ENCODE data around the gene GALNTL6. TPM values are rescaled to one million over a fixed set of nuclear protein-coding genes. Genes with fewer than 3 reads are reported as not detected.

GALNTL6 gene
- total and polyA plus RNA-seq, 2 donors (not counting 3 experiments of a cell fraction or from before 2014, with no cell fraction given) = not detected

DNA sequence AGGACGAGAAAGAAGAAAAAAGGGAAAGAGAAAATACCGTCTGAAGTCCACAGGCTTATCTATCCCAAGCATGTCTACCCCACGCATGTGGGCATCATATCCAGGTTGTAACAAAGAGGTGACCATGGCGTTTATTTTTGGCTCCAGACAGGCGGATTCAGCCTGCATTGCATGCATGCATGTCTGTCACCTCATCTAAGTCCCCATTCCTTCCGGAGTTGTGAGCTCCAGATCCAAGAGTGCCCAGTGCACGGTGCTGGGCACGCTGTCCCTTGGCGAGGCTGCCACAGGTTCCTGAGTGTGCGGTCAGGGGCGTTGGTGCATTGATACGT, 905 bp upstream of the GALNTL6 start:
- H3K4me3 ChIP-seq (replicated peaks in 1 of 3; ENCODE audit: insufficient read depth in 1 of 3, low read depth in 1 of 3, low read length in 3 of 3) = no peak overlapping the region
- H2AFZ ChIP-seq (ENCODE audit: low read depth, low read length) = no peak overlapping the region
- FAIRE-seq = no peak
- no peak overlapping the region for H3K27ac ChIP-seq (ENCODE audit: insufficient read depth, low read depth, low read length)
- no peaks in the 10 kb centered on the region for H3K79me2 ChIP-seq (ENCODE audit: control insufficient read depth, insufficient read depth, low read length)
- dilution Hi-C loops (cut with MboI; ENCODE audit: extremely low pct_ligation_motif_present, low sequenced_read_pairs) (no loop called here), intact Hi-C loops (cut with micrococcal nuclease) (no loop called here)
- no peaks in the 10 kb centered on the region for H3K9me3 ChIP-seq (replicated peaks; ENCODE audit: control insufficient read depth, insufficient read depth, low read length)
- CTCF ChIA-PET = no interaction called here
- POLR2A ChIA-PET = no interaction called here
- TF ChIP-seq EZH2 (IDR thresholded peaks at IDR 0.05; ENCODE audit: borderline replicate concordance, low read depth, low read length, severe bottlenecking) = peak; percentile 7
- TF ChIP-seq POLR2A (IDR thresholded peaks at IDR 0.05; ENCODE audit: low read depth, low read length) = no peak
- DNase-seq (ENCODE audit: low read depth, low spot score) = no peak
- H4K20me1 ChIP-seq (replicated peaks; ENCODE audit: control insufficient read depth, extremely low read depth, insufficient read depth, low read length) = no peaks in the 10 kb centered on the region
- H3K27me3 ChIP-seq (ENCODE audit: control insufficient read depth in 2 of 2, insufficient read depth in 2 of 2, low read length in 2 of 2) = peaks cover 17 to 23% of the 10 kb centered on the region in 2 experiments
- BruUV-seq (replicated peaks) = no TSS peak
- H3K9me1 ChIP-seq (replicated peaks; ENCODE audit: control insufficient read depth, extremely low read depth, insufficient read depth, low read length) = no peaks in the 10 kb centered on the region
- H3K36me3 ChIP-seq (ENCODE audit: control insufficient read depth in 2 of 2, extremely low read depth in 1 of 2, insufficient read depth in 2 of 2, low read length in 2 of 2) = no peaks in the 10 kb centered on the region
- no peak overlapping the region for H3K9ac ChIP-seq (replicated peaks; ENCODE audit: extremely low read depth, insufficient read depth, low read length)
- H3K4me2 ChIP-seq (ENCODE audit: insufficient read depth, low read length) = no peak overlapping the region
- no peaks in the 10 kb centered on the region for H3K4me1 ChIP-seq (ENCODE audit: control insufficient read depth, extremely low read depth, insufficient read depth, low read length)

DNA sequence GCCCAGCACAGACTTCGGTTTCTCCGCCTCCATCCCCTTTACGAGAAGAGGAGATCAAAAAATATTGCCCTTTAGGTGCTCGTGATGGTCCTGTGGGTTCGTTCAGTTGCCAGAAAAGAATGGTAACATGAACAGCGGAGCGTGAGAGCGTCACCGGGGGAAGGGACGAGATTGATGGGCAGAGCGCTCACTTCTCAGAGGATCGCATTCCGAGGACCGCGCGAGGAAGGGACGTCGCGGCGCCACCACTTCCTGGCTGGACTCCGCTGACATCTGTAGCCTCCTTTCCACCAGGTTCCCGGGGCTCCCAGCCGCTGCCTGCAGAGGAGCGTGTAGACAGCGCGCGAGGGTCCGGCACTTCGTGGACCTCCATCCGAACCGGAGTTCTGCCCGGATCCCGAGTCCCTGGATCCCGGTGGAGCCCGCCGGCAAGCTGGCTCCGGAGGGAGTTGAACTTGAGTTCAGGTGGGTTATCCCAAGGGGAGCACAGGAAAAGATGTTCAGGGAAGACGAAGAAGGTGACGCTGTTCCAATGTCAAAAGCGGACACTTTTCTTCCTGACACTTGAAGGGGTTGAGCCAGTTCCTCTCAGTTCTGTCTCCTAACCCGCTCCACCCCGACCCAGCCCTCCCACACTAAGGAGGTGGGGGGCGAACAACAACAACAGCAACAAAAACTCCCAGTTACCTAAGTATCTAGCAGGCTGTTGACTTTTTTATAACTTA, 484 bp downstream of the GALNTL6 start:
- H3K9me3 ChIP-seq (replicated peaks; ENCODE audit: control insufficient read depth, insufficient read depth, low read length) = no peaks in the 10 kb centered on the region
- BruUV-seq (replicated peaks) = no TSS peak
- no peak overlapping the region for H3K27ac ChIP-seq (ENCODE audit: insufficient read depth, low read depth, low read length)
- H3K4me3 ChIP-seq (replicated peaks in 1 of 3; ENCODE audit: insufficient read depth in 1 of 3, low read depth in 1 of 3, low read length in 3 of 3) = peak overlapping the region in 1 of 3 experiments; percentile 5
- peaks cover 17 to 23% of the 10 kb centered on the region in 2 experiments for H3K27me3 ChIP-seq (ENCODE audit: control insufficient read depth in 2 of 2, insufficient read depth in 2 of 2, low read length in 2 of 2)
- DNase-seq (ENCODE audit: low read depth, low spot score) = no peak
- no peak for FAIRE-seq
- TF ChIP-seq, protein P1, sequence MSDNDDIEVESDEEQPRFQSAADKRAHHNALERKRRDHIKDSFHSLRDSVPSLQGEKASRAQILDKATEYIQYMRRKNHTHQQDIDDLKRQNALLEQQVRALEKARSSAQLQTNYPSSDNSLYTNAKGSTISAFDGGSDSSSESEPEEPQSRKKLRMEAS (IDR thresholded peaks at IDR 0.05; ENCODE audit: insufficient read depth, insufficient read length) = no peak
- TF ChIP-seq POLR2AphosphoS5 (IDR thresholded peaks at IDR 0.05; ENCODE audit: insufficient read depth, low read depth, low read length) (no peak), GATA2 (IDR thresholded peaks at IDR 0.05; ENCODE audit: insufficient read depth, insufficient read length, low read depth, low read length) (no peak), FOS (IDR thresholded peaks at IDR 0.05; ENCODE audit: borderline replicate concordance, insufficient read depth, low read length) (no peak), JUN (IDR thresholded peaks at IDR 0.05; ENCODE audit: borderline replicate concordance, insufficient read depth, insufficient read length, low read depth) (no peak), POLR2A (IDR thresholded peaks at IDR 0.05; ENCODE audit: low read depth, low read length) (no peak), MYC (IDR thresholded peaks at IDR 0.05; ENCODE audit: low read depth, low read length) (no peak), EZH2 (IDR thresholded peaks at IDR 0.05; ENCODE audit: borderline replicate concordance, low read depth, low read length, severe bottlenecking) (no peak)
- TF ChIP-seq, protein P2, sequence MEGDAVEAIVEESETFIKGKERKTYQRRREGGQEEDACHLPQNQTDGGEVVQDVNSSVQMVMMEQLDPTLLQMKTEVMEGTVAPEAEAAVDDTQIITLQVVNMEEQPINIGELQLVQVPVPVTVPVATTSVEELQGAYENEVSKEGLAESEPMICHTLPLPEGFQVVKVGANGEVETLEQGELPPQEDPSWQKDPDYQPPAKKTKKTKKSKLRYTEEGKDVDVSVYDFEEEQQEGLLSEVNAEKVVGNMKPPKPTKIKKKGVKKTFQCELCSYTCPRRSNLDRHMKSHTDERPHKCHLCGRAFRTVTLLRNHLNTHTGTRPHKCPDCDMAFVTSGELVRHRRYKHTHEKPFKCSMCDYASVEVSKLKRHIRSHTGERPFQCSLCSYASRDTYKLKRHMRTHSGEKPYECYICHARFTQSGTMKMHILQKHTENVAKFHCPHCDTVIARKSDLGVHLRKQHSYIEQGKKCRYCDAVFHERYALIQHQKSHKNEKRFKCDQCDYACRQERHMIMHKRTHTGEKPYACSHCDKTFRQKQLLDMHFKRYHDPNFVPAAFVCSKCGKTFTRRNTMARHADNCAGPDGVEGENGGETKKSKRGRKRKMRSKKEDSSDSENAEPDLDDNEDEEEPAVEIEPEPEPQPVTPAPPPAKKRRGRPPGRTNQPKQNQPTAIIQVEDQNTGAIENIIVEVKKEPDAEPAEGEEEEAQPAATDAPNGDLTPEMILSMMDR (IDR thresholded peaks at IDR 0.05; ENCODE audit: extremely low read depth in 1 of 2, insufficient read depth in 1 of 2, low read depth in 1 of 2, low read length in 2 of 2) = no peak
- no peaks in the 10 kb centered on the region for H3K4me1 ChIP-seq (ENCODE audit: control insufficient read depth, extremely low read depth, insufficient read depth, low read length)
- H3K9ac ChIP-seq (replicated peaks; ENCODE audit: extremely low read depth, insufficient read depth, low read length) = no peak overlapping the region
- H3K36me3 ChIP-seq (ENCODE audit: control insufficient read depth in 2 of 2, extremely low read depth in 1 of 2, insufficient read depth in 2 of 2, low read length in 2 of 2) = no peaks in the 10 kb centered on the region
- no peak overlapping the region for H3K4me2 ChIP-seq (ENCODE audit: insufficient read depth, low read length)
- ChIA-PET POLR2A (no interaction called here), CTCF (no interaction called here)
- no peaks in the 10 kb centered on the region for H3K9me1 ChIP-seq (replicated peaks; ENCODE audit: control insufficient read depth, extremely low read depth, insufficient read depth, low read length)
- peak overlapping the region; percentile 13 for H2AFZ ChIP-seq (ENCODE audit: low read depth, low read length)
- dilution Hi-C loops (cut with MboI; ENCODE audit: extremely low pct_ligation_motif_present, low sequenced_read_pairs) = no loop called here
- no peaks in the 10 kb centered on the region for H4K20me1 ChIP-seq (replicated peaks; ENCODE audit: control insufficient read depth, extremely low read depth, insufficient read depth, low read length)
- H3K79me2 ChIP-seq (ENCODE audit: control insufficient read depth, insufficient read depth, low read length) = no peaks in the 10 kb centered on the region
- intact Hi-C loops (cut with micrococcal nuclease) = no loop called here

Measured in endothelial cell of umbilical vein (primary cell).